Neural cell (in vitro differentiated cells): ENCODE results near the gene ZNF248. TPM values are rescaled to one million over a fixed set of nuclear protein-coding genes. Genes with fewer than 3 reads are reported as not detected.

Experiments used
- H2AFZ ChIP-seq: fragments of 200-600, 300-800 bp; sonication (generic), shearing (Covaris generic); 2 replicates; pipeline ENCODE4 v1.6.0; 2014; ENCODE audit warnings: low read depth, mild to moderate bottlenecking, antibody characterized with exemption, low read length, moderate library complexity
- H3F3A ChIP-seq: fragments of 200-600 bp; shearing (Covaris generic); 2 replicates; pipeline ENCODE4 v1.6.1; 2016; ENCODE audit warnings: mild to moderate bottlenecking, moderate library complexity, mixed read lengths, antibody characterized with exemption, low read length; ENCODE audit not compliant: insufficient read depth, poor library complexity, severe bottlenecking
- H3K27ac ChIP-seq: fragments of 200-600, 300-800 bp; sonication (generic), shearing (Covaris generic); 2 replicates; pipeline ENCODE4 v1.5.1; 2014; ENCODE audit warnings: mild to moderate bottlenecking, low read length, moderate library complexity
- H3K27me3 ChIP-seq: fragments of 300-800, 200-600 bp; sonication (generic), shearing (Covaris generic); 2 replicates; pipeline ENCODE4 v1.6.0; 2014; ENCODE audit warnings: mild to moderate bottlenecking, low read depth, low read length, moderate library complexity; ENCODE audit not compliant: insufficient read depth
- H3K36me3 ChIP-seq: fragments of 300-800, 200-600 bp; sonication (generic), shearing (Covaris generic); 2 replicates; pipeline ENCODE4 v1.5.1; 2014; ENCODE audit warnings: mild to moderate bottlenecking, antibody characterized with exemption, low read length, moderate library complexity; ENCODE audit not compliant: insufficient read depth
- H3K4me2 ChIP-seq: fragments of 300-800, 200-600 bp; sonication (generic), shearing (Covaris generic); 2 replicates; pipeline ENCODE4 v1.6.0; 2014; ENCODE audit warnings: mild to moderate bottlenecking, low read length
- H3K4me3 ChIP-seq: fragments of 300-800, 200-600 bp; sonication (generic), shearing (Covaris generic); 2 replicates; pipeline ENCODE4 v1.5.1; 2014; ENCODE audit warnings: mild to moderate bottlenecking, low read length, moderate library complexity
- H3K79me2 ChIP-seq: fragments of 200-600 bp; shearing (Covaris generic); replicated peaks from 2 replicates; pipeline ENCODE4 v1.6.0; 2014; ENCODE audit warnings: mild to moderate bottlenecking, low read length, moderate library complexity; ENCODE audit not compliant: insufficient read depth
- H3K9ac ChIP-seq: fragments of 300-800, 200-600 bp; sonication (generic), shearing (Covaris generic); 2 replicates; pipeline ENCODE4 v1.6.1; 2016; ENCODE audit warnings: mild to moderate bottlenecking, low read length, mixed read lengths
- H3K9me2 ChIP-seq: fragments of 200-600 bp; shearing (Covaris generic); 2 replicates; pipeline ENCODE4 v1.6.1; 2016; ENCODE audit warnings: mild to moderate bottlenecking, low read length, mixed read lengths; ENCODE audit not compliant: insufficient read depth
- H3K9me3 ChIP-seq: fragments of 200-600, 300-800 bp; sonication (generic), shearing (Covaris generic); 2 replicates; pipeline ENCODE4 v1.6.1; 2016; ENCODE audit warnings: mild to moderate bottlenecking, mixed run types, low read length, moderate library complexity, mixed read lengths
- H4K20me1 ChIP-seq: fragments of 200-600 bp; shearing (Covaris generic); 2 replicates; pipeline ENCODE4 v1.6.1; 2016; ENCODE audit warnings: mild to moderate bottlenecking, mixed run types; ENCODE audit not compliant: insufficient read depth
- EZH2 ChIP-seq: fragments of 200-600, 300-800 bp; shearing (Covaris generic), sonication (generic); IDR thresholded peaks from 2 replicates; pipeline ENCODE4 v1.6.1; 2014; ENCODE audit warnings: antibody characterized with exemption, low read length, borderline replicate concordance, mild to moderate bottlenecking; ENCODE audit not compliant: insufficient read depth, poor library complexity, severe bottlenecking
- MXI1 ChIP-seq: fragments of 450-650 bp; conservative IDR thresholded peaks from 2 replicates; pipeline ENCODE4 v1.6.1; 2014; ENCODE audit warnings: antibody characterized with exemption, mild to moderate bottlenecking; ENCODE audit not compliant: poor library complexity, severe bottlenecking
- POLR2AphosphoS5 ChIP-seq: IDR thresholded peaks from 2 replicates; pipeline ENCODE4 v1.6.1; 2012
- RAD21 ChIP-seq: fragments of 450-650 bp; conservative IDR thresholded peaks from 2 replicates; pipeline ENCODE4 v1.6.1; 2014; ENCODE audit warnings: antibody characterized with exemption, mild to moderate bottlenecking, moderate library complexity
- REST ChIP-seq: IDR thresholded peaks from 2 replicates; pipeline ENCODE4 v1.6.1; 2012; ENCODE audit warnings: borderline replicate concordance
- SMC3 ChIP-seq: fragments of 450-650 bp; conservative IDR thresholded peaks from 2 replicates; pipeline ENCODE4 v1.6.1; 2014; ENCODE audit warnings: antibody characterized with exemption, mild to moderate bottlenecking, moderate library complexity; ENCODE audit not compliant: poor library complexity
- polyA plus RNA-seq: library from polyadenylated mRNA; depleted of rRNA; stranded (reverse); fragments of >200 nt; gene quantifications from 2 replicates; pipeline ENCODE4 v1.2.3, GENCODE V29; 2014
- TF ChIP-seq, protein P1 (sequence below): fragments of 450-650 bp; IDR thresholded peaks from 2 replicates; pipeline ENCODE4 v1.5.1; 2014; ENCODE audit warnings: antibody characterized with exemption, mild to moderate bottlenecking, moderate library complexity; ENCODE audit not compliant: poor library complexity, severe bottlenecking

ZNF248 gene
- polyA plus RNA-seq, 1 donor from 2014 or later: 0.24 TPM

DNA sequence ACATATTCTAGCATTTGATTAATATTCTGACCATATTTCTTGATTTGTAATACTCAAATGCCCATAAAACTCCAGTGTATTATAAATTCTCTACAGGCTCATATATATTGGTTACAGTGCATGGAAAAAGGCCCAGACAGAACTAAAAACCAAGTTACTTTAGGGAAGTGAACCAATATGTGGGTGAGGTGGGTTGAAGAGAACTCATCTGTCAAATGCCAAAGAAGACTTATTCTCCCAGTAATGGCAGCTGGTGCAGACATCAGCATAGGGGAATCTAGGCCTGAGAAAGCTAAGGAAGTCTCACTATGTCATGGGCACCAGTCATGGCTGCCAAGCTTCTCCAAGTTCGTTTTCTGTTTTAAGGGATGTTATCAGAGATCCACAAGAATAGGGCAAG is 30.6 kb downstream of the ZNF248 start:
- peaks cover 8% of the 10 kb centered on the region for H3K9me3 ChIP-seq
- no peak overlapping the region for H3K4me3 ChIP-seq
- no peaks in the 10 kb centered on the region for H3F3A ChIP-seq
- no peaks in the 10 kb centered on the region for H3K79me2 ChIP-seq
- no peaks in the 10 kb centered on the region for H3K27me3 ChIP-seq
- no peaks in the 10 kb centered on the region for H3K9me2 ChIP-seq
- no peak overlapping the region for H3K27ac ChIP-seq
- TF ChIP-seq SMC3 (no peak), MXI1 (no peak), EZH2 (no peak), REST (no peak)
- no peak overlapping the region for H3K9ac ChIP-seq
- H4K20me1 ChIP-seq: no peaks in the 10 kb centered on the region
- no peak overlapping the region for H3K4me2 ChIP-seq
- H2AFZ ChIP-seq: no peak overlapping the region
- no peaks in the 10 kb centered on the region for H3K36me3 ChIP-seq

DNA sequence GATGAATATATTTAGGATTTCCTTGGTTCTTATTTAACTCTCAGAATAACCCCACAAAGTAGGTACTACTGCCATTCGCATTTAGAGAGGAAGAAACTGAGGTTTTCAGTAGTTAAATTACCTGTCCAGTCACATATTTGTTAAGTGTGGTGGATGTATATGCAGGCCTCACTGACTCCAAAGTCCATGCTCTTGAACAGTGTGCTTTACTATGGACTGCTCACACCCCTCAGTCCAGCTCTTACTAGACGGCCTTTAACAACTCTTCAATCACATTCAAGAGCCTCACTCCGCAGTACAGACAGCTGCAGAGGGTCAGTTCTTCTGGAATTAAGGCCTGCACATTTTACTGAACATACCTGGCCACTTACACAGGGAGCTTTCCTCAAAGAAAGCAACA is 36.2 kb downstream of the ZNF248 start:
- Histone ChIP-seq H3K27ac (no peak overlapping the region), H3K4me3 (no peak overlapping the region), H3K9me3 (peaks cover 16% of the 10 kb centered on the region), H4K20me1 (no peaks in the 10 kb centered on the region), H2AFZ (no peak overlapping the region), H3K9ac (no peak overlapping the region), H3K36me3 (no peaks in the 10 kb centered on the region), H3F3A (no peaks in the 10 kb centered on the region), H3K79me2 (no peaks in the 10 kb centered on the region), H3K9me2 (no peaks in the 10 kb centered on the region), H3K4me2 (no peak overlapping the region), H3K27me3 (no peaks in the 10 kb centered on the region)
- TF ChIP-seq EZH2 (no peak), MXI1 (no peak), RAD21 (no peak), REST (no peak), POLR2AphosphoS5 (no peak), SMC3 (no peak)
- TF ChIP-seq, protein P1, sequence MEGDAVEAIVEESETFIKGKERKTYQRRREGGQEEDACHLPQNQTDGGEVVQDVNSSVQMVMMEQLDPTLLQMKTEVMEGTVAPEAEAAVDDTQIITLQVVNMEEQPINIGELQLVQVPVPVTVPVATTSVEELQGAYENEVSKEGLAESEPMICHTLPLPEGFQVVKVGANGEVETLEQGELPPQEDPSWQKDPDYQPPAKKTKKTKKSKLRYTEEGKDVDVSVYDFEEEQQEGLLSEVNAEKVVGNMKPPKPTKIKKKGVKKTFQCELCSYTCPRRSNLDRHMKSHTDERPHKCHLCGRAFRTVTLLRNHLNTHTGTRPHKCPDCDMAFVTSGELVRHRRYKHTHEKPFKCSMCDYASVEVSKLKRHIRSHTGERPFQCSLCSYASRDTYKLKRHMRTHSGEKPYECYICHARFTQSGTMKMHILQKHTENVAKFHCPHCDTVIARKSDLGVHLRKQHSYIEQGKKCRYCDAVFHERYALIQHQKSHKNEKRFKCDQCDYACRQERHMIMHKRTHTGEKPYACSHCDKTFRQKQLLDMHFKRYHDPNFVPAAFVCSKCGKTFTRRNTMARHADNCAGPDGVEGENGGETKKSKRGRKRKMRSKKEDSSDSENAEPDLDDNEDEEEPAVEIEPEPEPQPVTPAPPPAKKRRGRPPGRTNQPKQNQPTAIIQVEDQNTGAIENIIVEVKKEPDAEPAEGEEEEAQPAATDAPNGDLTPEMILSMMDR: no peak
